Activated CD4-positive, CD25-positive, alpha-beta regulatory T cell treated with anti-CD3 and anti-CD28 coated beads, Interleukin-2, amount 50 U/mL, for 24 hours (primary cell): ENCODE measurements around the gene LIPI.
"Not testable (repeated sequence)": the region's sequence is repeated elsewhere in the genome, so short reads cannot be mapped to it uniquely, and the experiment has no call there.

Experiments used
- ATAC-seq, 2 donors: fragments of 150-1000 bp; cut with Tn5 transposase; one replicate each; pipeline ENCODE4 v1.10.0; 2021; ENCODE audit warnings: mild to moderate bottlenecking in 1 of 2, moderate library complexity in 1 of 2

The LIPI gene

GRCh38 chr21:14072761-14073535 is 137.8 kb downstream of the LIPI start:
- no peak for ATAC-seq

- no peak for ATAC-seq
Observed at GRCh38 chr21:14071902-14072734, 138.6 kb downstream of the LIPI start.

GRCh38 chr21:14070968-14071367 is 139.8 kb downstream of the LIPI start:
- no peak for ATAC-seq

- ATAC-seq: no peak
Observed at GRCh38 chr21:14070049-14070893, 140.5 kb downstream of the LIPI start.

- ATAC-seq: no peak
Observed at GRCh38 chr21:14064296-14064645, 146.5 kb downstream of the LIPI start.

GRCh38 chr21:14063620-14064295 is 147.0 kb downstream of the LIPI start:
- not testable (repeated sequence) for ATAC-seq

- not testable (repeated sequence) for ATAC-seq
Observed at GRCh38 chr21:14062684-14063083, 148.1 kb downstream of the LIPI start.

GRCh38 chr21:14061820-14062219 is 148.9 kb downstream of the LIPI start:
- not testable (repeated sequence) for ATAC-seq

- ATAC-seq: not testable (repeated sequence)
Observed at GRCh38 chr21:14058995-14059627, 151.6 kb downstream of the LIPI start.
